ENCODE results near the gene ALDH18A1.

Gene ALDH18A1

DNA sequence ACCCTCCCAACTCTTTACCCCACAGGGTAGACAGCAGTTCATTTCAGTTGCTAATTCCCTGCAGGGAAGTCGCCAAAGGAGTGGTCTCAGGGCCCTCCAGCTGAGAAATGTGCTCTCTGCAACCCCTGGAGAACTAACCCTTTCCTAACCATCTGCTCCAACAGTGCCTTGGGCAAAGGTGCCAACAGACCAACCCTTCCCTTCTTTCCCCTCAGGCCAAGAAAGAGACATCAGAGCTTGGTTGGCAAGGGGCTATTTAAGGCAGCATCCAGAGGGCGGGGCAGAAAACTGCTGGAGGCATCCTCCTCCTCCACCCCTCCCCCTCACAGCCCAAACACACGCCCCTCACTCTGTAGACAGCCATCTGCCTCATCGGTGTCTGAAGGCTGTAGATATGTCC lies 97.0 kb downstream of the ALDH18A1 start:
- no peak for DNase-seq (ENCODE audit: low read depth in 2 of 3, low spot score in 2 of 3)

- DNase-seq (ENCODE audit: low read depth in 2 of 3, low spot score in 2 of 3): no peak
These were observed 97.8 kb downstream of the ALDH18A1 start for GRCh38 chr10:95558593-95559320.

DNA sequence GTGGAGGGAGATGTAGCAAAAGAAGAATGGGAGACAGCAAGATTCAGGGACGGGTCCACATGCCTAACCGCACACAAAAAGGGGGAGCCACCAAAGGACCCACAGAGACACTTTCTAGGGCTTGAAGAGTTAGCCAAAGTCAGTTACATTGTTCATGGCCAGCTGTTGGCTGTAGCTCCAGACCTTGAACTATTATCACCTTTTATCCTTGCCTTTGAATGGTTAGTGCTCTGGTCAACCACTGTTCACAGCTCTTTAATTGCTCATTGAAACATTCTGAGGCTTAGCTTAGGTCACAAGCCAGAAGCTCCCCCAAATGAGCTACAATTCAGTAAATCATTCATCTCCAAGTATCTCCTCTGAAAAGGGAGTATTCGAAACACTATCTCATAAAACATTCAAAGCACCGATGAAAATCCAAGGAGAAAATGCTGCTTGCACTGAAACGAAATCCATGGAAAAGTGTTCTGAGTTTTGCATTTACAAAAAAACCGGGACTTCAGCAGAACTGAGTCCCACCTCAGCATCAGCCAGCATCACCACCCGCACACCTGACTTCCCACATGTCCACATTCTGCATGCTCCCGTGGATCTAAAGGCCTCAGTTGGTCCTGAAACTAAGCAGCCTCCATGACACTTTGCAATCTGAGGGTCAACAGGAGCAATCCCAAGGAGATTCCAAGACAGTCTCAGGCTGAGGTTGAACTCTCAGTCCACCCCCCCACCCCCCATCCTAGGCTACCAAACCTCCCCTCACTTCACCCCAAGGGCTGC lies 99.3 kb downstream of the ALDH18A1 start:
- no peak for DNase-seq (ENCODE audit: low read depth in 2 of 3, low spot score in 2 of 3)
